Jurkat, Clone E6-1 (cell line): ENCODE measurements around the gene PIK3C2B.

ENCODE experiments used
- DNase-seq: peaks from one replicate; pipeline ENCODE4 v3.0.0-alpha.2; 2011; ENCODE audit warnings: low read depth, low spot score
- H3K4me3 ChIP-seq: 2 replicates; pipeline ENCODE4 v1.5.1; 2011; ENCODE audit warnings: mild to moderate bottlenecking, low read length, control low read depth, moderate library complexity

PIK3C2B gene

GRCh38 chr1:204449678-204450280 is 44.8 kb downstream of the PIK3C2B start:
- H3K4me3 ChIP-seq: no peak overlapping the region
- no peak for DNase-seq

GRCh38 chr1:204448991-204449677 is 45.5 kb downstream of the PIK3C2B start:
- no peak overlapping the region for H3K4me3 ChIP-seq
- no peak for DNase-seq

- DNase-seq: no peak
Observed at GRCh38 chr1:204448344-204448964, 46.2 kb downstream of the PIK3C2B start.

GRCh38 chr1:204447736-204448135 is 46.9 kb downstream of the PIK3C2B start:
- no peak for DNase-seq
- H3K4me3 ChIP-seq: no peak overlapping the region

More at GRCh38 chr1:204448344-204448964, 46.2 kb downstream of the PIK3C2B start:
- H3K4me3 ChIP-seq: no peak overlapping the region

GRCh38 chr1:204447190-204447589 is 47.4 kb downstream of the PIK3C2B start:
- H3K4me3 ChIP-seq: no peak overlapping the region
- DNase-seq: no peak

- DNase-seq: peak; percentile 64
- H3K4me3 ChIP-seq: no peak overlapping the region
Observed at GRCh38 chr1:204446413-204447111, 48.0 kb downstream of the PIK3C2B start.

GRCh38 chr1:204445860-204446412 is 48.7 kb downstream of the PIK3C2B start:
- DNase-seq: peak; percentile 35
- H3K4me3 ChIP-seq: no peak overlapping the region
